Transverse colon (tissue), 4 donors: ENCODE data around the gene ZBTB16. TPM values are rescaled to one million over a fixed set of nuclear protein-coding genes. Genes with fewer than 3 reads are reported as not detected.
A peak's percentile ranks its signal among the peaks of the same experiment; 100 is the strongest.

Source experiments
- DNase-seq: peaks from one replicate; pipeline ENCODE4 v3.0.0-alpha.2; 2019
- H3K27ac ChIP-seq, 4 donors: fragments of 200-600 bp; sonication (generic); 2 replicates each; pipeline ENCODE4 v1.5.1; 2016 to 2018; ENCODE audit warnings: inconsistent platforms in 4 of 4
- H3K27me3 ChIP-seq: fragments of 200-600 bp; sonication (generic); 2 replicates; pipeline ENCODE4 v1.5.1; 2017; ENCODE audit warnings: inconsistent platforms
- H3K36me3 ChIP-seq, 4 donors: fragments of 200-600 bp; sonication (generic); 2 replicates each; pipeline ENCODE4 v1.5.1; 2017 to 2019; ENCODE audit warnings: inconsistent platforms in 4 of 4
- H3K4me1 ChIP-seq, 4 donors: fragments of 200-600 bp; sonication (generic); 2 replicates each; pipeline ENCODE4 v1.5.1; 2017 to 2020; ENCODE audit warnings: inconsistent platforms in 4 of 4
- H3K4me3 ChIP-seq, 4 donors: fragments of 200-600 bp; sonication (generic); 1 replicate in 1 of 4; 2 replicates in 3 of 4; pipeline versions ENCODE4 v1.5.1 to v1.6.1; 2017 to 2019; ENCODE audit warnings: inconsistent platforms in 4 of 4
- H3K9me3 ChIP-seq, 2 donors: fragments of 200-600 bp; sonication (generic); 2 replicates each; pipeline ENCODE4 v1.5.1; 2017 to 2019; ENCODE audit warnings: inconsistent platforms in 2 of 2
- EP300 ChIP-seq: sonication (generic); formaldehyde crosslinking; IDR thresholded peaks from one replicate; pipeline ENCODE4 v1.6.1; 2017; ENCODE audit warnings: antibody characterized with exemption, low read depth
- POLR2A ChIP-seq: fragments of 450-650 bp; IDR thresholded peaks from one replicate; pipeline ENCODE4 v1.6.1; 2016; ENCODE audit warnings: antibody characterized with exemption, mild to moderate bottlenecking, moderate library complexity
- POLR2AphosphoS5 ChIP-seq, 3 donors: sonication (generic); formaldehyde crosslinking; IDR thresholded peaks; one replicate each; pipeline ENCODE4 v1.6.1; 2016; ENCODE audit warnings: antibody characterized with exemption in 3 of 3
- WGBS, 2 donors: methylation state at CpG; one replicate each; pipeline ENCODE4 v1.1.5; 2018; ENCODE audit warnings: low coverage in 1 of 2; 5-methylcytosine and 5-hydroxymethylcytosine counted together
- in situ Hi-C, 4 donors: fragments of 200-750 bp; cut with MboI; loops; one replicate each; pipeline versions ENCODE4 v1.15.0 to v1.15.1; 2017; ENCODE audit warnings: low sequenced_read_pairs in 3 of 4, low pct_ligation_motif_present in 1 of 4, low pct_unique_long_range_greater_than_20kb in 1 of 4
- intact Hi-C: fragments of 100-400 bp; cut with DNase I; formaldehyde crosslinking; loops from one replicate; pipeline ENCODE4 v1.15.1; 2023; ENCODE audit warnings: low total_unique reads
- total RNA-seq, 4 donors: library from RNA; depleted of rRNA; stranded (reverse); fragments of >200 nt; gene quantifications; one replicate each; pipeline ENCODE4 v1.1.0, GENCODE V29; 2016
- TF ChIP-seq, protein P1 (sequence below), 5 experiments: fragments of 200-600 bp in 3 of 5; fragments of 450-650 bp in 2 of 5; sonication (generic) in 3 of 5; IDR thresholded peaks; 1 replicate in 2 of 5; 2 replicates in 3 of 5; pipeline ENCODE4 v1.5.1; 2016 to 2017; ENCODE audit warnings: antibody characterized with exemption in 5 of 5, inconsistent platforms in 3 of 5, mild to moderate bottlenecking in 2 of 5, moderate library complexity in 1 of 5

Gene ZBTB16
- total RNA-seq, 4 donors from 2014 or later, result 108 to 271 (median 155) TPM

DNA sequence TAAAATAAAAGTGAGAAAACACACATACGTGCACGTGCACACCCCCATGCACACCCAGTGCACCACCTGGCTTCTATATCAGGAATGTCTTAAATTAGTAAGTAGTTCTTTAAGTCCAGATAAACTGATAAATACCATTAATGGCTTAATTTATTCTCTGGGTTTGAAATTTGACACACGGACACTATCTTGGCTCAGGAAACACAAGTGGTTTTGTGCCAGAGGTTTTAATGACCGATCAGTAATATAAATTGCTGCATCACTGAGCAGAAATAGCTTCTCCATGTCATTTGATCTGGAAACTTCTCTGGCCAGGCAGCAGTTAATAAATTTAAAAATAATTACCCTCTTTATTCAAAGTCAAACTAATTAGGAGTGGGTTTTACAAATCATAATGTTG is 135.2 kb downstream of the ZBTB16 start:
- Histone ChIP-seq H3K27ac (peak overlapping the region; percentile 84 to 91 (median 88)), H3K9me3 (no peaks in the 10 kb centered on the region), H3K4me1 (peaks cover 29 to 63% (median 37%) of the 10 kb centered on the region in 4 donors), H3K36me3 (no peaks in the 10 kb centered on the region), H3K4me3 (no peak overlapping the region), H3K27me3 (no peaks in the 10 kb centered on the region)
- WGBS, 2 donors, result 63 to 70% methylated on average over 4 of the region's 4 CpGs
- DNase-seq, result no peak
- intact Hi-C loops (loop anchor here (5.0 kb wide), 1 partner anchor 32 kb away; no protein-coding TSS in a partner anchor), in situ Hi-C loops (loop anchor here in 1 of 4 donors (25.0 kb wide), 1 partner anchor 157 kb away; no protein-coding TSS in a partner anchor)
- TF ChIP-seq POLR2AphosphoS5 (IDR thresholded peaks at IDR 0.05), result peak in 1 of 3 donors; percentile 3
- TF ChIP-seq POLR2A, result no peak

DNA sequence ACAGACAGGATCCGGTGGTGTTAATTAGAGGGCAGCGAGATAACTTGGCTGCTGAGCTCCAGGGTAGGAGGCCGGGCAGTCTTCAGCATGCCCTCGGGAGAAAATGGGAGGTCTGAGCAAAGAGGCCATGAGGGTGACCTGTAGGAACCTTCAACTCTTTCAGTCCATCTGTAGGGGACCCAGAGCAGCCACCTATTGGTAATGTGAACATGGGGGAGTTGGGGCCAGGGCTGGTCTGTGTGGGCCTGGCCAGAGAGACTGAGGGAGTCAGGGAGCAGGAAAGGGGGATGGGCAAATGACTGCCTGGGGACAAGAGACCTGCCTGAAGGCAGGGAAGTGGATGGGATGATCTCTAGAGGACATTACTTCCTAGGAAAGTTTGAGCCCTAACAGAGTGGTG is 135.6 kb downstream of the ZBTB16 start:
- intact Hi-C loops, result loop anchor here (5.0 kb wide), 1 partner anchor 33 kb away; no protein-coding TSS in a partner anchor
- Histone ChIP-seq H3K9me3 (no peaks in the 10 kb centered on the region), H3K27ac (peak overlapping the region; percentile 84 to 91 (median 88)), H3K36me3 (no peaks in the 10 kb centered on the region), H3K4me3 (no peak overlapping the region), H3K27me3 (no peaks in the 10 kb centered on the region), H3K4me1 (peaks cover 29 to 63% (median 37%) of the 10 kb centered on the region in 4 donors)
- 90 to 100% methylated on average over 1 to 4 of the region's 4 CpGs for WGBS, 2 donors
- in situ Hi-C loops, result loop anchor here in 1 of 4 donors (25.0 kb wide), 1 partner anchor 158 kb away; no protein-coding TSS in a partner anchor
- no peak for DNase-seq
- TF ChIP-seq POLR2A, result no peak
- TF ChIP-seq EP300, result no peak
- no peak for TF ChIP-seq POLR2AphosphoS5 (IDR thresholded peaks at IDR 0.05)
- TF ChIP-seq, protein P1, sequence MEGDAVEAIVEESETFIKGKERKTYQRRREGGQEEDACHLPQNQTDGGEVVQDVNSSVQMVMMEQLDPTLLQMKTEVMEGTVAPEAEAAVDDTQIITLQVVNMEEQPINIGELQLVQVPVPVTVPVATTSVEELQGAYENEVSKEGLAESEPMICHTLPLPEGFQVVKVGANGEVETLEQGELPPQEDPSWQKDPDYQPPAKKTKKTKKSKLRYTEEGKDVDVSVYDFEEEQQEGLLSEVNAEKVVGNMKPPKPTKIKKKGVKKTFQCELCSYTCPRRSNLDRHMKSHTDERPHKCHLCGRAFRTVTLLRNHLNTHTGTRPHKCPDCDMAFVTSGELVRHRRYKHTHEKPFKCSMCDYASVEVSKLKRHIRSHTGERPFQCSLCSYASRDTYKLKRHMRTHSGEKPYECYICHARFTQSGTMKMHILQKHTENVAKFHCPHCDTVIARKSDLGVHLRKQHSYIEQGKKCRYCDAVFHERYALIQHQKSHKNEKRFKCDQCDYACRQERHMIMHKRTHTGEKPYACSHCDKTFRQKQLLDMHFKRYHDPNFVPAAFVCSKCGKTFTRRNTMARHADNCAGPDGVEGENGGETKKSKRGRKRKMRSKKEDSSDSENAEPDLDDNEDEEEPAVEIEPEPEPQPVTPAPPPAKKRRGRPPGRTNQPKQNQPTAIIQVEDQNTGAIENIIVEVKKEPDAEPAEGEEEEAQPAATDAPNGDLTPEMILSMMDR (IDR thresholded peaks at IDR 0.05), result no peak

- intact Hi-C loops, result loop anchor here (2.0 to 5.0 kb wide), 2 partner anchors 17 to 34 kb away; no protein-coding TSS in a partner anchor
Observed at GRCh38 chr11:114195981-114196731, 136.6 kb downstream of the ZBTB16 start.

GRCh38 chr11:114196997-114197703 is 137.6 kb downstream of the ZBTB16 start:
- Histone ChIP-seq H3K27me3 (no peaks in the 10 kb centered on the region), H3K4me1 (peaks cover 32 to 78% (median 43%) of the 10 kb centered on the region in 4 donors), H3K36me3 (no peaks in the 10 kb centered on the region), H3K9me3 (no peaks in the 10 kb centered on the region), H3K4me3 (no peak overlapping the region), H3K27ac (peak overlapping the region; percentile 84 to 91 (median 88))
- intact Hi-C loops, result loop anchor here (2.0 to 5.0 kb wide), 2 partner anchors 18 to 35 kb away; no protein-coding TSS in a partner anchor
- in situ Hi-C loops, result loop anchor here in 1 of 4 donors (25.0 kb wide), 1 partner anchor 160 kb away; no protein-coding TSS in a partner anchor
- peak; percentile 77 for TF ChIP-seq EP300
- TF ChIP-seq, protein P1 (IDR thresholded peaks at IDR 0.05), result no peak
- peak; percentile 22 for TF ChIP-seq POLR2A
- peak; percentile 40 to 67 (median 61) for TF ChIP-seq POLR2AphosphoS5 (IDR thresholded peaks at IDR 0.05)
- 61 to 71% methylated on average over 4 to 7 of the region's 7 CpGs for WGBS, 2 donors
- DNase-seq, result no peak

More at GRCh38 chr11:114195981-114196731, 136.6 kb downstream of the ZBTB16 start:
- H3K9me3 ChIP-seq, result no peaks in the 10 kb centered on the region
- in situ Hi-C loops, result loop anchor here in 1 of 4 donors (25.0 kb wide), 1 partner anchor 159 kb away; no protein-coding TSS in a partner anchor
- no peak for DNase-seq
- H3K36me3 ChIP-seq, result no peaks in the 10 kb centered on the region
- 93 to 95% methylated on average over 4 to 5 of the region's 5 CpGs for whole genome bisulfite sequencing, 2 donors
- H3K27ac ChIP-seq, result peak overlapping the region; percentile 84 to 91 (median 88)
- H3K27me3 ChIP-seq, result no peaks in the 10 kb centered on the region
- TF ChIP-seq, protein P1 (IDR thresholded peaks at IDR 0.05), result no peak
- TF ChIP-seq POLR2A, result no peak
- TF ChIP-seq POLR2AphosphoS5 (IDR thresholded peaks at IDR 0.05), result no peak
- no peak for TF ChIP-seq EP300
- H3K4me3 ChIP-seq, result no peak overlapping the region
- peaks cover 32 to 73% (median 40%) of the 10 kb centered on the region in 4 donors for H3K4me1 ChIP-seq
